T-helper 2 cell treated with Interferon-gamma antibody and Interleukin-4, amounts not matched to agents 100 ng/mL and 5 ng/mL, for 36 hours (primary cell): ENCODE data around the gene MEX3D. TPM values are rescaled to one million over a fixed set of nuclear protein-coding genes. Genes with fewer than 3 reads are reported as not detected.

Experiments
- intact Hi-C: fragments of 100-400 bp; cut with micrococcal nuclease; formaldehyde crosslinking; loops from one replicate; pipeline ENCODE4 v1.15.1; 2023
- total RNA-seq: library from RNA; stranded (reverse); gene quantifications from 2 replicates; pipeline ENCODE4 v1.2.3, GENCODE V29; 2022

Gene MEX3D
- total RNA-seq, 1 donor from 2014 or later: 12.1 TPM

- intact Hi-C loops: no loop called here
Observed at GRCh38 chr19:1574354-1575136, 6.4 kb upstream of the MEX3D start.

GRCh38 chr19:1572795-1573194 is 4.7 kb upstream of the MEX3D start:
- intact Hi-C loops: no loop called here

GRCh38 chr19:1571358-1571757 is 3.2 kb upstream of the MEX3D start:
- intact Hi-C loops: no loop called here

- intact Hi-C loops: no loop called here
Observed at GRCh38 chr19:1570836-1571235, 2.7 kb upstream of the MEX3D start.

- intact Hi-C loops: no loop called here
Observed at GRCh38 chr19:1569997-1570396, 1.9 kb upstream of the MEX3D start.

- intact Hi-C loops: no loop called here
Observed at GRCh38 chr19:1567848-1568227, 287 bp downstream of the MEX3D start.

GRCh38 chr19:1567116-1567847 is 843 bp downstream of the MEX3D start:
- intact Hi-C loops: no loop called here

- intact Hi-C loops: no loop called here
Observed at GRCh38 chr19:1566392-1567115, 1.6 kb downstream of the MEX3D start.

- intact Hi-C loops: no loop called here
Observed at GRCh38 chr19:1563251-1563650, 4.9 kb downstream of the MEX3D start.

- intact Hi-C loops: no loop called here
Observed at GRCh38 chr19:1561236-1561842, 6.8 kb downstream of the MEX3D start.

GRCh38 chr19:1560286-1560882 is 7.7 kb downstream of the MEX3D start:
- intact Hi-C loops: no loop called here

- intact Hi-C loops: no loop called here
Observed at GRCh38 chr19:1558552-1558951, 9.6 kb downstream of the MEX3D start.

GRCh38 chr19:1556390-1557070 is 11.6 kb downstream of the MEX3D start:
- intact Hi-C loops: no loop called here

GRCh38 chr19:1555487-1556389 is 12.4 kb downstream of the MEX3D start:
- intact Hi-C loops: no loop called here

- intact Hi-C loops: no loop called here
Observed at GRCh38 chr19:1554968-1555367, 13.2 kb downstream of the MEX3D start.

GRCh38 chr19:1553415-1553814 is 14.7 kb downstream of the MEX3D start:
- intact Hi-C loops: no loop called here

GRCh38 chr19:1551068-1552040 is 16.8 kb downstream of the MEX3D start:
- intact Hi-C loops: no loop called here

- intact Hi-C loops: no loop called here
Observed at GRCh38 chr19:1549332-1549945, 18.7 kb downstream of the MEX3D start.
